Measurements from ENCODE around the gene LHFPL2.

Gene LHFPL2

GRCh38 chr5:78627175-78627574 lies 21.4 kb downstream of the LHFPL2 start:
- peaks cover 46% of the 10 kb centered on the region for H3K36me3 ChIP-seq (ENCODE audit: low read length)
- H3K9me3 ChIP-seq (ENCODE audit: insufficient read depth, low read length), result no peaks in the 10 kb centered on the region
- peaks cover 8% of the 10 kb centered on the region; the same call in 1 of the 2 replicates for H3F3A ChIP-seq (ENCODE audit: insufficient read depth)
- no peak overlapping the region for H3K9ac ChIP-seq (ENCODE audit: low read length)
- TF ChIP-seq EZH2phosphoT487 (conservative IDR thresholded peaks at IDR 0.05; ENCODE audit: low read length) (no peak), CTCF (IDR thresholded peaks at IDR 0.05; ENCODE audit: insufficient read depth, low read length, poor library complexity, severe bottlenecking) (no peak)
- H3K4me2 ChIP-seq (ENCODE audit: low read depth, low read length, poor library complexity, severe bottlenecking), result no peak overlapping the region
- no peaks in the 10 kb centered on the region for H3K9me2 ChIP-seq (replicated peaks; ENCODE audit: insufficient read depth, low read length)
- no peak overlapping the region for H3K27ac ChIP-seq (ENCODE audit: low read depth, low read length)
- H3K4me3 ChIP-seq (ENCODE audit: insufficient read depth, low read length, poor library complexity, severe bottlenecking), result no peak overlapping the region
- H2AFZ ChIP-seq (ENCODE audit: low read depth, low read length, severe bottlenecking), result no peak overlapping the region
- H3K27me3 ChIP-seq (ENCODE audit: low read length), result no peaks in the 10 kb centered on the region
- peaks cover 84% of the 10 kb centered on the region for H3K79me2 ChIP-seq (ENCODE audit: insufficient read depth, low read length)
- H4K20me1 ChIP-seq (ENCODE audit: low read depth, low read length), result peaks cover 15% of the 10 kb centered on the region

GRCh38 chr5:78626009-78626571 lies 22.5 kb downstream of the LHFPL2 start:
- Histone ChIP-seq H3K4me3 (ENCODE audit: insufficient read depth, low read length, poor library complexity, severe bottlenecking) (no peak overlapping the region), H3F3A (ENCODE audit: insufficient read depth) (peaks cover 8% of the 10 kb centered on the region; the same call in 1 of the 2 replicates), H3K4me2 (ENCODE audit: low read depth, low read length, poor library complexity, severe bottlenecking) (no peak overlapping the region), H4K20me1 (ENCODE audit: low read depth, low read length) (peaks cover 15% of the 10 kb centered on the region), H3K36me3 (ENCODE audit: low read length) (peaks cover 52% of the 10 kb centered on the region), H3K9me2 (replicated peaks; ENCODE audit: insufficient read depth, low read length) (no peaks in the 10 kb centered on the region), H3K9me3 (ENCODE audit: insufficient read depth, low read length) (no peaks in the 10 kb centered on the region), H3K9ac (ENCODE audit: low read length) (no peak overlapping the region), H3K27me3 (ENCODE audit: low read length) (no peaks in the 10 kb centered on the region), H2AFZ (ENCODE audit: low read depth, low read length, severe bottlenecking) (no peak overlapping the region), H3K79me2 (ENCODE audit: insufficient read depth, low read length) (peaks cover 86% of the 10 kb centered on the region), H3K27ac (ENCODE audit: low read depth, low read length) (no peak overlapping the region)
- TF ChIP-seq EZH2phosphoT487 (conservative IDR thresholded peaks at IDR 0.05; ENCODE audit: low read length) (no peak), CTCF (IDR thresholded peaks at IDR 0.05; ENCODE audit: insufficient read depth, low read length, poor library complexity, severe bottlenecking) (no peak)

GRCh38 chr5:78624992-78625391 lies 23.6 kb downstream of the LHFPL2 start:
- Histone ChIP-seq H3K79me2 (ENCODE audit: insufficient read depth, low read length) (peaks cover 88% of the 10 kb centered on the region), H3K36me3 (ENCODE audit: low read length) (peaks cover 54% of the 10 kb centered on the region), H3K27me3 (ENCODE audit: low read length) (no peaks in the 10 kb centered on the region), H3K4me3 (ENCODE audit: insufficient read depth, low read length, poor library complexity, severe bottlenecking) (no peak overlapping the region), H2AFZ (ENCODE audit: low read depth, low read length, severe bottlenecking) (no peak overlapping the region), H3F3A (ENCODE audit: insufficient read depth) (peaks cover 8% of the 10 kb centered on the region; the same call in 1 of the 2 replicates), H4K20me1 (ENCODE audit: low read depth, low read length) (peaks cover 15% of the 10 kb centered on the region), H3K9me2 (replicated peaks; ENCODE audit: insufficient read depth, low read length) (no peaks in the 10 kb centered on the region), H3K27ac (ENCODE audit: low read depth, low read length) (no peak overlapping the region), H3K9ac (ENCODE audit: low read length) (no peak overlapping the region), H3K4me2 (ENCODE audit: low read depth, low read length, poor library complexity, severe bottlenecking) (no peak overlapping the region), H3K9me3 (ENCODE audit: insufficient read depth, low read length) (no peaks in the 10 kb centered on the region)
- no peak for TF ChIP-seq CTCF (IDR thresholded peaks at IDR 0.05; ENCODE audit: insufficient read depth, low read length, poor library complexity, severe bottlenecking)
- no peak for TF ChIP-seq EZH2phosphoT487 (conservative IDR thresholded peaks at IDR 0.05; ENCODE audit: low read length)
